Measurements from ENCODE around the gene C6orf141. TPM values are rescaled to one million over a fixed set of nuclear protein-coding genes. Genes with fewer than 3 reads are reported as not detected.

Gene C6orf141
- polyA plus RNA-seq, 1 donor (not counting 4 experiments of a cell fraction or from before 2014, with no cell fraction given), result 51.6 TPM

GRCh38 chr6:49540614-49541013, 9.9 kb upstream of the C6orf141 start:
- Histone ChIP-seq H3K4me1 (ENCODE audit: control insufficient read depth, extremely low read depth, insufficient read depth, low read length) (peaks cover 17% of the 10 kb centered on the region), H4K20me1 (ENCODE audit: control insufficient read depth, extremely low read depth, insufficient read depth, low read length) (no peaks in the 10 kb centered on the region), H3K9me3 (ENCODE audit: control insufficient read depth, low read depth, low read length) (no peaks in the 10 kb centered on the region), H3K9me1 (ENCODE audit: control insufficient read depth, extremely low read depth, insufficient read depth, low read length) (no peaks in the 10 kb centered on the region), H3K36me3 (ENCODE audit: control insufficient read depth in 2 of 2, extremely low read depth in 1 of 2, insufficient read depth in 2 of 2, low read length in 2 of 2) (no peaks in the 10 kb centered on the region), H3K79me2 (ENCODE audit: control insufficient read depth, insufficient read depth, low read length) (no peaks in the 10 kb centered on the region), H3K4me2 (ENCODE audit: control insufficient read depth, extremely low read depth, insufficient read depth, low read depth, low read length) (no peak overlapping the region), H2AFZ (ENCODE audit: control insufficient read depth, low read length) (no peak overlapping the region), H3K27ac (ENCODE audit: control insufficient read depth, insufficient read depth, low read length) (peak overlapping the region; percentile 44), H3K27me3 (ENCODE audit: control insufficient read depth, extremely low read depth, insufficient read depth, low read length) (no peaks in the 10 kb centered on the region), H3K9ac (ENCODE audit: control insufficient read depth, extremely low read depth, insufficient read depth, low read length) (no peak overlapping the region), H3K4me3 (ENCODE audit: control insufficient read depth in 2 of 3, extremely low read depth in 1 of 3, insufficient read depth in 2 of 3, low read depth in 1 of 3, low read length in 3 of 3) (no peak overlapping the region)
- FAIRE-seq (no peak), DNase-seq (ENCODE audit: low read depth, low spot score) (no peak)
- dilution Hi-C loops (cut with MboI; ENCODE audit: extremely low pct_ligation_motif_present, low sequenced_read_pairs), result no loop called here
- TF ChIP-seq, protein P1, sequence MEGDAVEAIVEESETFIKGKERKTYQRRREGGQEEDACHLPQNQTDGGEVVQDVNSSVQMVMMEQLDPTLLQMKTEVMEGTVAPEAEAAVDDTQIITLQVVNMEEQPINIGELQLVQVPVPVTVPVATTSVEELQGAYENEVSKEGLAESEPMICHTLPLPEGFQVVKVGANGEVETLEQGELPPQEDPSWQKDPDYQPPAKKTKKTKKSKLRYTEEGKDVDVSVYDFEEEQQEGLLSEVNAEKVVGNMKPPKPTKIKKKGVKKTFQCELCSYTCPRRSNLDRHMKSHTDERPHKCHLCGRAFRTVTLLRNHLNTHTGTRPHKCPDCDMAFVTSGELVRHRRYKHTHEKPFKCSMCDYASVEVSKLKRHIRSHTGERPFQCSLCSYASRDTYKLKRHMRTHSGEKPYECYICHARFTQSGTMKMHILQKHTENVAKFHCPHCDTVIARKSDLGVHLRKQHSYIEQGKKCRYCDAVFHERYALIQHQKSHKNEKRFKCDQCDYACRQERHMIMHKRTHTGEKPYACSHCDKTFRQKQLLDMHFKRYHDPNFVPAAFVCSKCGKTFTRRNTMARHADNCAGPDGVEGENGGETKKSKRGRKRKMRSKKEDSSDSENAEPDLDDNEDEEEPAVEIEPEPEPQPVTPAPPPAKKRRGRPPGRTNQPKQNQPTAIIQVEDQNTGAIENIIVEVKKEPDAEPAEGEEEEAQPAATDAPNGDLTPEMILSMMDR (optimal IDR thresholded peaks at IDR 0.05 in 1 of 3, IDR thresholded peaks at IDR 0.05 in 1 of 3, conservative IDR thresholded peaks at IDR 0.05 in 1 of 3; ENCODE audit: extremely low read depth in 1 of 3, insufficient read depth in 2 of 3, low read length in 3 of 3), result no peak
- no peak for TF ChIP-seq EZH2 (IDR thresholded peaks at IDR 0.05; ENCODE audit: low read length)

GRCh38 chr6:49541210-49541724, 9.2 kb upstream of the C6orf141 start:
- peak; percentile 80 for DNase-seq (ENCODE audit: low read depth, low spot score)
- Histone ChIP-seq H3K4me1 (ENCODE audit: control insufficient read depth, extremely low read depth, insufficient read depth, low read length) (peaks cover 17% of the 10 kb centered on the region), H3K4me3 (ENCODE audit: control insufficient read depth in 2 of 3, extremely low read depth in 1 of 3, insufficient read depth in 2 of 3, low read depth in 1 of 3, low read length in 3 of 3) (peak overlapping the region in 1 of 3 experiments; percentile 48), H3K27ac (ENCODE audit: control insufficient read depth, insufficient read depth, low read length) (peak overlapping the region; percentile 97), H3K9me3 (ENCODE audit: control insufficient read depth, low read depth, low read length) (no peaks in the 10 kb centered on the region), H3K27me3 (ENCODE audit: control insufficient read depth, extremely low read depth, insufficient read depth, low read length) (no peaks in the 10 kb centered on the region), H3K79me2 (ENCODE audit: control insufficient read depth, insufficient read depth, low read length) (no peaks in the 10 kb centered on the region), H3K4me2 (ENCODE audit: control insufficient read depth, extremely low read depth, insufficient read depth, low read depth, low read length) (peak overlapping the region; percentile 72), H2AFZ (ENCODE audit: control insufficient read depth, low read length) (no peak overlapping the region), H3K9ac (ENCODE audit: control insufficient read depth, extremely low read depth, insufficient read depth, low read length) (peak overlapping the region; percentile 73), H4K20me1 (ENCODE audit: control insufficient read depth, extremely low read depth, insufficient read depth, low read length) (no peaks in the 10 kb centered on the region), H3K36me3 (ENCODE audit: control insufficient read depth in 2 of 2, extremely low read depth in 1 of 2, insufficient read depth in 2 of 2, low read length in 2 of 2) (no peaks in the 10 kb centered on the region), H3K9me1 (ENCODE audit: control insufficient read depth, extremely low read depth, insufficient read depth, low read length) (no peaks in the 10 kb centered on the region)
- FAIRE-seq, result peak; percentile 85
- dilution Hi-C loops (cut with MboI; ENCODE audit: extremely low pct_ligation_motif_present, low sequenced_read_pairs), result no loop called here
- no peak for TF ChIP-seq EZH2 (IDR thresholded peaks at IDR 0.05; ENCODE audit: low read length)
- TF ChIP-seq, protein P1 (optimal IDR thresholded peaks at IDR 0.05 in 1 of 3, IDR thresholded peaks at IDR 0.05 in 1 of 3, conservative IDR thresholded peaks at IDR 0.05 in 1 of 3; ENCODE audit: extremely low read depth in 1 of 3, insufficient read depth in 2 of 3, low read length in 3 of 3), result no peak

All from keratinocyte (primary cell).